Prostate gland (tissue), 2 donors: ENCODE data around the gene IQCM. TPM values are rescaled to one million over a fixed set of nuclear protein-coding genes. Genes with fewer than 3 reads are reported as not detected.

Experiments
- DNase-seq: peaks from one replicate; pipeline ENCODE4 v3.0.0-alpha.2; 2019; ENCODE audit warnings: low spot score
- H3K27ac ChIP-seq, 2 donors: fragments of 200-600 bp; sonication (generic); 2 replicates each; pipeline ENCODE4 v1.5.1; 2017 to 2019
- H3K27me3 ChIP-seq: fragments of 200-600 bp; sonication (generic); replicated peaks from 2 replicates; pipeline ENCODE4 v1.5.1; 2019; ENCODE audit not compliant: insufficient read depth
- H3K36me3 ChIP-seq, 2 donors: fragments of 200-600 bp; sonication (generic); 1 replicate in 1 of 2; 2 replicates in 1 of 2; pipeline versions ENCODE4 v1.5.1 to v1.8.1; 2017 to 2019
- H3K4me1 ChIP-seq: fragments of 200-600 bp; sonication (generic); replicated peaks from 2 replicates; pipeline ENCODE4 v1.5.1; 2019
- H3K4me3 ChIP-seq, 2 donors: fragments of 200-600 bp; sonication (generic); 2 replicates each; pipeline ENCODE4 v1.5.1; 2017 to 2019
- H3K9me3 ChIP-seq: fragments of 200-600 bp; sonication (generic); 2 replicates; pipeline ENCODE4 v1.5.1; 2017
- CTCF ChIP-seq, 4 experiments: fragments of 200-600 bp in 2 of 4; fragments of 450-650 bp in 2 of 4; sonication (generic) in 2 of 4; IDR thresholded peaks; 1 replicate in 3 of 4; 2 replicates in 1 of 4; pipeline ENCODE4 v1.5.1; 2016 to 2019; ENCODE audit warnings: antibody characterized with exemption in 4 of 4, mild to moderate bottlenecking in 2 of 4, moderate library complexity in 2 of 4
- POLR2A ChIP-seq: fragments of 450-650 bp; IDR thresholded peaks from one replicate; pipeline ENCODE4 v1.6.1; 2016; ENCODE audit warnings: antibody characterized with exemption, mild to moderate bottlenecking
- POLR2AphosphoS5 ChIP-seq: sonication (generic); formaldehyde crosslinking; IDR thresholded peaks from one replicate; pipeline ENCODE4 v1.6.1; 2017; ENCODE audit warnings: antibody characterized with exemption
- WGBS: methylation state at CpG from one replicate; pipeline ENCODE4 v1.1.5; 2018; 5-methylcytosine and 5-hydroxymethylcytosine counted together
- intact Hi-C: fragments of 100-400 bp; cut with DNase I; formaldehyde crosslinking; loops from one replicate; pipeline ENCODE4 v1.14.2; 2022
- total RNA-seq, 2 donors: library from RNA; depleted of rRNA; stranded (reverse); fragments of >200 nt; gene quantifications; one replicate each; pipeline ENCODE4 v1.1.0, GENCODE V29; 2016

Gene IQCM
- total RNA-seq, 2 donors from 2014 or later: not detected

DNA sequence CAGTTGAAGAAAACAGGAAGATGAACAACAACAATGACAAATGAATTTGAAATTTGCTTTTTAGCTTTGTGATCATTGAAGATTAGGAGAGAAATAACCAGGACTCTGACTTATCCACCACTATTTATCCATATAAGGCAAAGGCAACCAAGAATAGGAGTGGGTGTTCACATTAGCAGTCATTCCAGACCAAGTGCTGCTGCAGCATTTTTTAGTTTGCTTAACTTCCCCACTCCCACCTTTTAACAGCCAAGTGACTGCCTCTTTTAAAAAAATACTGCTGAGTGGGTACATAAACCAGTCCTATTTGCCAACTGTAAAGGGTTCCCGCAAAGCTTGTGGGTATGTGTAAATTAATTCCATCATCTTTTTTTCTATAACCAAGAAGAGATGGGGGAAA, 230.9 kb downstream of the IQCM start:
- H3K4me1 ChIP-seq: no peaks in the 10 kb centered on the region
- H3K36me3 ChIP-seq: no peaks in the 10 kb centered on the region
- H3K27ac ChIP-seq: no peak overlapping the region
- WGBS: 44% methylated on average over 1 of the region's 1 CpG
- no peaks in the 10 kb centered on the region for H3K27me3 ChIP-seq
- intact Hi-C loops: no loop called here
- H3K9me3 ChIP-seq: no peaks in the 10 kb centered on the region
- H3K4me3 ChIP-seq: no peak overlapping the region
- no peak for DNase-seq
- no peak for TF ChIP-seq POLR2A
- TF ChIP-seq POLR2AphosphoS5: no peak
- TF ChIP-seq CTCF (IDR thresholded peaks at IDR 0.05): no peak

DNA sequence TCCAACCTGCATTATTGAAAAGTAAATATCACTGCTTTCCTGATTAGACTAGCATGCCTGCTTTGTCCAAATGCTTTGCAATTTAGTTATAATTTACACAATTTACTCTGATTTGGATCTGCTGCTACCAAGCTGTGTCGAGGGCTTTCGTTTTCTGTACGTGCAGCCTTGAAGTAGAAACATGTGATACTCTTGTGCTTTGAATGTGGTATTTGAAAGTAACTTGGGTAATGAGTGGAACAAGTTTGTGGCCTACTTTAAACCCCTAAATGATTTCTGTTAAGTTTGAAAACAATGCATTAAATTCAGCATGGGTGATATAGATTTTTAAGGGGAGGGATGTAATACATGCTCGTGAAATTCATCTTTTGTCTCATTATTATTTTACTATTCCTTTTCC, 240.7 kb downstream of the IQCM start:
- Histone ChIP-seq H3K9me3 (no peaks in the 10 kb centered on the region), H3K4me3 (no peak overlapping the region), H3K4me1 (no peaks in the 10 kb centered on the region), H3K27me3 (no peaks in the 10 kb centered on the region), H3K27ac (no peak overlapping the region), H3K36me3 (no peaks in the 10 kb centered on the region)
- no peak for DNase-seq
- WGBS: 49% methylated on average over 4 of the region's 4 CpGs
- TF ChIP-seq CTCF (IDR thresholded peaks at IDR 0.05) (no peak), POLR2A (no peak), POLR2AphosphoS5 (no peak)
- intact Hi-C loops: no loop called here

DNA sequence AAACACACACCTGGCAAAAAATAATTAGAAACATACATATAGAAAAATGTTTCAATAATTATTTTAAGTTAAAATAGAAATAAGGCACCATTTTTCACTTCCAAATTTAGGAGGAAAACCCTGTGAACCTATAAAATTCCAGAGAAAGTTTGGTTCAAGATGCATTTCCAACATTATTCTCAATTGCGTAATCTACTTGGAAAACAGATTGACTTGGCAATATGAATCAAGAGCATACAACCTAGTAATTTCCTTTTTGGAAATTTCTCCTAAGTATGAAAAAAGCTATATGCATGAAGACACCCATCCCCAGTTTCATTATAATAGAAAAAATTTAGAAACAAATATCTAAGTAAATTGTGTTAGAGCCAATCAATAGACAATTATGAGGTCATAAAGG, 242.9 kb downstream of the IQCM start:
- Histone ChIP-seq H3K36me3 (no peaks in the 10 kb centered on the region), H3K4me3 (no peak overlapping the region), H3K4me1 (no peaks in the 10 kb centered on the region), H3K27ac (no peak overlapping the region), H3K27me3 (no peaks in the 10 kb centered on the region), H3K9me3 (no peaks in the 10 kb centered on the region)
- TF ChIP-seq CTCF (IDR thresholded peaks at IDR 0.05): no peak
- no peak for TF ChIP-seq POLR2AphosphoS5
- TF ChIP-seq POLR2A: no peak
- intact Hi-C loops: no loop called here
- WGBS: 100% methylated on average over 1 of the region's 1 CpG
- no peak for DNase-seq

GRCh38 chr4:149555799-149556198, 259.8 kb downstream of the IQCM start:
- no peak for DNase-seq
- TF ChIP-seq POLR2AphosphoS5: no peak
- no peak for TF ChIP-seq POLR2A
- TF ChIP-seq CTCF (IDR thresholded peaks at IDR 0.05): no peak
- H3K27me3 ChIP-seq: no peaks in the 10 kb centered on the region
- intact Hi-C loops: loop anchor here (10.0 kb wide), 1 partner anchor 181 kb away; no protein-coding TSS in a partner anchor
- H3K4me3 ChIP-seq: no peak overlapping the region
- H3K27ac ChIP-seq: no peak overlapping the region
- H3K36me3 ChIP-seq: no peaks in the 10 kb centered on the region
- WGBS: 70% methylated on average over 1 of the region's 1 CpG
- H3K9me3 ChIP-seq: no peaks in the 10 kb centered on the region
- no peaks in the 10 kb centered on the region for H3K4me1 ChIP-seq

- intact Hi-C loops: loop anchor here (10.0 kb wide), 1 partner anchor 180 kb away; no protein-coding TSS in a partner anchor
- Histone ChIP-seq H3K27me3 (no peaks in the 10 kb centered on the region), H3K27ac (no peak overlapping the region), H3K9me3 (no peaks in the 10 kb centered on the region), H3K36me3 (no peaks in the 10 kb centered on the region), H3K4me1 (no peaks in the 10 kb centered on the region), H3K4me3 (no peak overlapping the region)
- TF ChIP-seq POLR2A (no peak), CTCF (IDR thresholded peaks at IDR 0.05) (no peak), POLR2AphosphoS5 (no peak)
- no peak for DNase-seq
- 58% methylated on average over 1 of the region's 1 CpG for WGBS
Measured at GRCh38 chr4:149555146-149555545, 260.5 kb downstream of the IQCM start.
